Activated naive CD4-positive, alpha-beta T cell treated with anti-CD3 and anti-CD28 coated beads, Interleukin-2, amount 50 U/mL, for 16 hours (primary cell): ENCODE results near the gene TIMM17B.

Source experiments
- DNase-seq: peaks from one replicate; pipeline ENCODE4 v3.0.0-alpha.2; 2020

Gene TIMM17B

GRCh38 chrX:48897625-48898306 is at the start of gene TIMM17B, which contains the start of gene PQBP1:
Gene TIMM17B (minus strand): TSS chrX:48897768. CDS start chrX:48897749, 19 bp downstream.
Gene PQBP1 (plus strand): TSS chrX:48897930. CDS start chrX:48898510, 580 bp downstream.
- peak; percentile 87 for DNase-seq

- DNase-seq: peak; percentile 54
Observed at GRCh38 chrX:48945517-48946348, 48.2 kb upstream of the TIMM17B start.

- DNase-seq: no peak
Observed at GRCh38 chrX:48942895-48943294, 45.3 kb upstream of the TIMM17B start.

- no peak for DNase-seq
Observed at GRCh38 chrX:48940404-48940955, 42.9 kb upstream of the TIMM17B start.

GRCh38 chrX:48939524-48940228 is 42.1 kb upstream of the TIMM17B start:
- no peak for DNase-seq

- DNase-seq: peak; percentile 78
Observed at GRCh38 chrX:48938721-48939425, 41.3 kb upstream of the TIMM17B start.

- DNase-seq: peak; percentile 84
Observed at GRCh38 chrX:48937054-48937907, 39.7 kb upstream of the TIMM17B start.

GRCh38 chrX:48936429-48937053 is 39.0 kb upstream of the TIMM17B start:
- no peak for DNase-seq

GRCh38 chrX:48935301-48935670 is 37.7 kb upstream of the TIMM17B start:
- DNase-seq: no peak

- DNase-seq: no peak
Observed at GRCh38 chrX:48934581-48935300, 37.2 kb upstream of the TIMM17B start.

- DNase-seq: peak; percentile 44
Observed at GRCh38 chrX:48933757-48934156, 36.2 kb upstream of the TIMM17B start.

- DNase-seq: no peak
Observed at GRCh38 chrX:48927736-48928382, 30.3 kb upstream of the TIMM17B start.

- DNase-seq: no peak
Observed at GRCh38 chrX:48927123-48927522, 29.6 kb upstream of the TIMM17B start.

GRCh38 chrX:48924270-48924669 is 26.7 kb upstream of the TIMM17B start:
- DNase-seq: no peak

GRCh38 chrX:48923771-48924170 is 26.2 kb upstream of the TIMM17B start:
- DNase-seq: no peak

- DNase-seq: no peak
Observed at GRCh38 chrX:48920718-48921104, 23.1 kb upstream of the TIMM17B start.

- no peak for DNase-seq
Observed at GRCh38 chrX:48919947-48920717, 22.6 kb upstream of the TIMM17B start.

- peak; percentile 44 for DNase-seq
Observed at GRCh38 chrX:48919360-48919841, 21.8 kb upstream of the TIMM17B start.
